Activated gamma-delta T cell treated with anti-CD3 and anti-CD28 coated beads, Interleukin-2, amount 50 U/mL, for 16 hours (primary cell): ENCODE data around the gene ASCC1.

Experiments used
- DNase-seq: peaks from one replicate; pipeline ENCODE4 v3.0.0-alpha.2; 2020; ENCODE audit warnings: low read depth

ASCC1 gene

DNA sequence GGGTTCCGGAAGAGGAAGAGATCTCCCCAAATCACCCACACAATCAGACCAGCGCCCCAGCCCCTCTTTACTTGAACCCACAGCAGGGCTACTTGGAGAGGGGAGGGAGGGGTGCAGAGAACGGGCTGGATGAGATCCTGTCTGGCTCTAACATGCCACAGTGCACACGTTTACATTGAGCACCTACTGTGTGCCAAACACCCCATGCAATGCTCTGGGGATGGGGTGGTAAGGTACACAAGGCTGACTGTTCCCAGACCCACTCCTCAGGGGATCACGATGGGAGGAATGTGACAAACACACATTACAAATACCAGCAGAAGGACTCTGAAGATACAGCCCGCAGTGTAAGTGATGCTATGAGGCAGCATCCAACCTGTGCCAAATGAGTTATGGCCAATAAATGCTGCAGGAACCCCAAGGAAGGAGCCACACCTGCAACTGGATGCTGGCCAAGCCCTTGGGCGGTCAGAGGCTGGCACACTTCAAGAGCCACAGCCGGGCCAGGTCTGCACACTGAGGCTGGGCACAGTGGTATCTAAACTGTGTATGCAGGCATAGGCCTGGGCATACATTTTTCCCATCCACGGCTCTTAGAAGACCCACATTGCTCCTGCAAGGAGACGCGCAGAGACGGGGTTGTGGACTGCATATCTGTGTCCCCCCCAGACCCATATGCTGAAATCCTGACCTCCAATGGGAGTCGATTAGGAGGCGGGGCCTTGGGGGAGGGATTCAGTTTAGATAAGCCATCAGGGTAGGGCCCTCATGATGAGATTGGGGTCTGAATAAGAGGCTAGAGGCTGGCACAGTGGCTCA lies 134.1 kb downstream of the ASCC1 start:
- no peak for DNase-seq

DNA sequence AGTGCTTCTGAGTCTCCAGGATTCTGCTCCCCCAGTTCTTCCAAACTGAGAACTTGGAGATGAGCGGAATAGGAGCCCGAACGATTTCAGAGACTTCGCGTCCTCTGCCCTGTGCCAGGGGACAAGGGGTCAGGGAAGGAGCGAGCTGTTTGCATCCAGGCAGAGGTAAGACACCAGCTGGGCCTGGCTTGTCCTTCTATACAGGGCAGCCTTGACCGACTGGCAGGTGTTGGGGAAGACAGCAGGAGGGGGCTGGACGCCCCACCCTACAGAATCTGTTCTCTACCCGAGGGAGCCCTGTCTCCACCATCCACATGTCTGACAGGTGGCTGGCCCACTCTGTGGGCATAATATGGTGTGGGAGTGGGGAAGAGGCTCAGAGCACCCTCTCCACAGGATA lies 134.9 kb downstream of the ASCC1 start:
- DNase-seq, result no peak

DNA sequence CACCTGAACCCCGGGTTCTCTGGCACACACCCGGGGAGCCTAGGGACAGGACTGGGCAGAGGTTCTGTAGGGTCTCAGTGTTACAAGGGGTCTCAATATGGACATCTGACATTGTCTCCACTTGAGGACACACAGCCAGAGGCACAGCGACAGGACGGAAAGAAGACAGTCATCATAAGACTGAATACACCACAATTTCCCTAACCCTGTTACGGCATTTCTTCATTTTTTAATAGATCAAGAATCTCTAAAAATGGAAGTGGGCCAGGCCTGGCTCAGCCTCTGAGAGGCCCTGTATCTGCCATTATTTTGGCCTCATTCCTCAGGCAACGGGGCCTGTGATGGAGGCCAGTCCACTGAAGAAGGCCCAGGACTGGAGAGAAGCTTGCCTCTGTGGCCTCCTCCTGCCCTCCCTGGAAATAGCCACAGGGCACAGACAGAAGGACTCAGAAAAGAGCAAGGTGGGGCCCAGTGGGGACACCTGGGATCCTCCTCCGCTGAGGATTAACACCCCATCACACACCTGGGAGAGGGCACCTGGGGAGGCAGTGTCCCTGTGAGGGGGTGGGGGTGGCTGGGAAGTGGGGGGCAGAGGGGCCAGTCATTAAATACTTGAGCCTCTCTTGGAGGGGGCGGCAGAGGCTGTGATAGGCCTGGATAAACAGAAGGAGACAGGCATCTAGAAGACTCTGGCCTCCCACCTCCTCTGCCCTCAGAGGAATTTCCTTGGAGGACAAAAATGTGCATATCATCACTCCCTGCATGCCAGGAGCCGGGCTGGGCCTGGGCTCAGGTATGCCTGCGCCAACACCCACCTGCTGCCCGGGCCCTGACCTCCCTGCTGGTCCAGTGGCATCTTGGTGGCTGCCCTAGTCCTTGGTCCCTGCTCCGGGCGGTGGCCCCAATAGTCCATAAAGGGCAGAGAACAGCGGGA lies 135.8 kb downstream of the ASCC1 start:
- DNase-seq, result no peak

DNA sequence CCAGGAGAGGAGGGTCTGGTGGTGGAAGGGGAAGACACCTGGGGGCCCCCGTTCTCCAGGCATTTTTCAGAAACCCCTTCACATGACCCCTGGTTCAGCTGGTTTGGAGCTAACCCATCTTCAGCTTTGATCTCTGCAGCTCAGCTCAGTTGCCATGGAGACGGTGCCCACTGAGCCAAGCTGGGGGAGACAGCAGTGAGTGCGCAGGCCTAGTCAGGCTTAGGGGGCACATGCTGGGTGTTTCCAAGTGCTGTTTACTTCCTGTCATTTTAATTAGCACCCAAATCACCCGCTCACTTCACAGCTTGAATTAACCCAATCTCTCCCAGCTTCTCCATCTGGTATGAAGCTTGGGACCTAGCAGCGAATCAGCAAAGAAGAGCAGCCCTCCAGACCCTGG lies 136.7 kb downstream of the ASCC1 start:
- peak; percentile 70 for DNase-seq

DNA sequence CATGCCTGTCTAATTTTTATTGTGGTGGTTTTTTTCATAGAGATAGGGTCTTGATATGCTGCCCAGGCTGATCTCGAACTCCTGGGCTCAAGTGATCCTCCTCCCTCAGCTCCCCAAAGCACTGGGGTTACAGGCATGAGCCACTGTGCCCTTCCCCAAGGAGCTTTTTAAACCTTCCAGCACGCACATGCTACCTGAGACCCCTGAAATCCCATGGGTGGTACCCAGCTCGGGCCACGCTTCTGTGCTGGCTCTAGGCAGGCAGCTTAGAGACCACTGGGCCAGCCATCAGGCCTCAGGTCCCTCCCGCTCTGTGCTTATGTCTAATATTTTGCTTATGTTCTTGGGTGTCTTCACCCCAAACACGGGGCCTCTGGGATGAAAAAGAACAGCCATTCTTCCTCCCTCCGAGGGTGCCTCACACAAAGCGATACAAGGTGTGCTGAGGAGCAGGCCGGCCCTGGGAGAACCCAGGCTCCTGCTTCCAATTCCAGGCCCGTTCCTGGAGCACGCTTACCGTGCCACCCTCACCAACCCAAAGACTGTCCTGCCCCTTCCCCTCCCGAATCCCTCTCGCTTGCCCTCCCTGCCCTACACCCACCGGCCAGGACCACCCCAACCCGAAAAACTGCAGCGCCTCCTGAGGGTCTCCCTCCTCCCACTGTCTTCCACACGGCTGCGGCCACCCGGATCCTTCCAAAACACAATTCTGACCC lies 138.6 kb downstream of the ASCC1 start:
- no peak for DNase-seq

DNA sequence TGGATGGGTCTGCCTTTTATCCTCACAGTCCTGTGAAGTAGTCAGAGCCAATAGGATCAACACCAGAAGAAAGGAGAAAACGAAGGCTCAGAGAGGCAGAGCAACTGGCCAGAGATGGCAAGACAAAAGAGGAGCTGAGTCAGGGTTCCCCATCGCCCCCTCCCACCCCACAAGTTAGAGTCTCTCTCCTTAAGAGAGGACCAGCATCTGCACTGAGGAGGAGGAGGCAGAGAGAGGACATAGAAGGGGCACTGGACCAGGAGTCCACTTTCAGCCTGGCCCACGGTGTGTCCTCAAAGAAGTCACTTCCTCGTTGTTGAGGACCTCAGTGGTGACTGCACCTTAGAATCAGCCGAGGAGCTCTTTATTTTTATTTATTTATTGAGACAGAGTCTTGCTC lies 139.3 kb downstream of the ASCC1 start:
- no peak for DNase-seq

DNA sequence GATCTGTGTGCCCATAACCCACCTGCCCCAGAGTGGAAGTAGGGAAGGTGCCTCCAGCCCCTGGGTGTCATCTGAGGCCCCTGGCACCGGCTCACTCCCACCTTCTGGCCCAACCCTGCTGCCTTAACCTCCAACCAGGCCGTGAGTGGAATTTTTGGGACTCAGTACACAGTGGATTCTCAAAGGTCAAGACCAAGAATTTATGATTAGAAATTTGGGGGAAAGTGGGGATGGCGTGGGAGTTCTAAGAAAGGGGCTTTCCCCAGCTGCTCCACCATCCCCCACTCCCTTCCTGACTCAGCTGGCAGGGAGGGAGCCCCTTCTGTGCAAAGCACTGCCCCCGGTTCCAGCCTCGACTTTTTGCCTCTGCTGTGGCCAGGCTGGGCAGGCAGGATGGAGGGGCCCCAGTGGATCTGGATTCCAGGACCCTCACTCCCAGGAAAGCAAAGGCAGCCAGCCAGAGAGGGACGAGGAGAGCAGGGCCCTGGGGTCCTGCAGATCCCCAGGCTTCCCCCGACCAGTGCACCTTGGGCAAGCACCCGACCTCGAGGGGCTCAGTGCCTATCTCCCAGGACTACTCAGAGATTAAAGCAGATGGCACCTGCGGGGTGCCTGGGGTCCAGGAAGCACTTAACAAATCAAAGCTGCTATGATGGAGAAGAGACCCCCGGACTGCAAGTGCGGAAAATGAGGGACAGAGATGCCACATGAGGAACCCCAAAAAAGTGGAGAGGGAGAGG lies 140.5 kb downstream of the ASCC1 start:
- DNase-seq, result peak; percentile 29

DNA sequence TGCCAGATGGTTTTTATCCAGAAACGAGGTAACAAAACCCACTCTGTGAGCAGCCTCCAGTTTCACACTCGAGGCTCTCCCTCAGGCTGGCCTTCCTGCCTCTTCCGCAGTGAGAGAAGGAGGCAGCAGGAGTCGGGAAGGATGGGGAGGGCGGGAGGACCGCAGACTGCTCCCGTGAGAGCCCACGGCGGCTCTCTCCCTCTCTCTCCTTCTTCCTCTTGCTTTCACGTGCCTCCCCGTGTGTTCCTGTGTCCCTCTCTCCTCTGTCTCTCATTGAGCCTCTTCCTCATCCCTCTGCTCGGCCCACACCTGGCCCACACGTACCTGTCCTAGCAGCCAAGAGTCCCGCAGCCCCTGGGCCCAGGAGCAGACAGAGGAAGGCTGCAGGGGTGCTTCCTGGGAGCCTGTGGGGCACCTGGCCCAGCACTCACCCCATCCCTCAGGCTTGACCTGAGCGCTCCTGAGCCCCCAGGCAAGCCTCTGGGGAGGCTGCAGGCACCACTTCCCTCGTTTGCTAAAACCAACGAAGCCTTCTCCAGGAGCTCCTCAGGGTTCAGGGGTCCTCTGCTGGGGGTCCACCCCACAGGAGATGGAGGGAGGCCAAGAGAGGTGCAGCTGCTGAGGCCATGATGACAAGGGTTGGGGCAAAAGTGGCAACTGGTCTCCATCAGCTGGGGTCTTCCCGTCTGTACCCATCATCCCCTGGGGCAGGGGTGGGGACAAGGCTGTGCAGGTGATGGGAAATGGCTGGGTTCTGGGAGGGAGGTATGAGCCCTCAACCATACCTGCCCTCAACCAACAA lies 141.3 kb downstream of the ASCC1 start:
- no peak for DNase-seq

DNA sequence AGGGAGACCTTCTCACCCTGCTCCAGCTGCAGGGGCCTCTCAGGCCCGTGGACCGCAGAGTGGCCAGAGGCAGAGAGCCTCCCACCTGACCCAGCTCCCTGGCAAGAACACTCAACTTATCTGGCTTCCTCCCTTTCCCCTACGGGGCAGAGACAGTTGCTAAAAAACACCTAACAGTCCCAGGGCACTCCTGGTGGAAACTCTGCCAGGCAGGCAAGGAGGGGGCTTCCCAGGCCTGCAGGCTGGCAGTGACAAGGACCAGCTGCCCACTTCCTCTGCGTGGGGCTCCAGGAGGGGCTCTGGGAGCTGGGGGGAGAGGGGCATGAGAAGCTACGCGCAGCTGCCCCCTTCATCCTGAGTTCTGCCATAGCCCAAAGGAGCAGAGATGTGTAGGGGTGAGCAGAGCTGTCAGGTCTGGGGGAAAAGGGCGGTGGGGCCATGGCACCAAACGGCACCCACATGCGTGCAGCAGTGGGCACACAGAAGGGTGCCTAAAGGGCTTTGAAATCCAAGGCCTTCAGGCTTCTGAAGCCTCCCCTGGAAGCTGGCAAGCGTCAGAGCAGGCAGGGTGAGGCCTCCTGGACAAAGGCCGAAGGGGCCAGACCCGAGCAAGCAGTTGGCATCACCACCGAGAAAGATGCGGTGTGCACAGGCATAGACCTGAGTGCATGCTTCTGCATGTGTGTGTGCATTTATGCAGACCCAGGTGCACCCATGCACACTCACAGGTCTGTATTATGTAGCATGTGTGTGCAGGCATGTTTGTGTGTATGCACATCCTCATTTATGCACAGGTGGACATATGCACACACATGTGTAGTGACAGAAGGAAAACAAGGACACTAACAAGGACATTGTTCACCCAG lies 142.1 kb downstream of the ASCC1 start:
- DNase-seq, result no peak

DNA sequence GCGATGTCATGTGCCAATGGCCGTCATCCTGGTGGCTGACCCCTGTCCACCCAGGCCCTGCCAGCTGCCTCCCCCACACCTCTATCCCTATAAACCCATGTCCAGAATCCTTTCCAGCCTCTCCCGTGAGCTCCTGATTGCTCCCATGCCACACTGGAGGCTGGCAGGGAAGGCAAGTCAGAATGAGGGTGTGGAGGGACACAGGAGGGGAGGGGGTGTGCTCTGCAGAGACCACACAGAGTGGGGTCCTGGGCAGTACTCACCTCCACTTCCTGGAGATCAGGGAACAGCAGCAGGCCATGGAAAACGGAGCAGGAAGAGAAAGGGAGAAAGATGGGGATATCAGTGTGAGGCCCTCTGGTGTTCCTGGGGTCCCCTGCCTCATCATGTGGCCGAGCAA lies 143.4 kb downstream of the ASCC1 start:
- no peak for DNase-seq

DNA sequence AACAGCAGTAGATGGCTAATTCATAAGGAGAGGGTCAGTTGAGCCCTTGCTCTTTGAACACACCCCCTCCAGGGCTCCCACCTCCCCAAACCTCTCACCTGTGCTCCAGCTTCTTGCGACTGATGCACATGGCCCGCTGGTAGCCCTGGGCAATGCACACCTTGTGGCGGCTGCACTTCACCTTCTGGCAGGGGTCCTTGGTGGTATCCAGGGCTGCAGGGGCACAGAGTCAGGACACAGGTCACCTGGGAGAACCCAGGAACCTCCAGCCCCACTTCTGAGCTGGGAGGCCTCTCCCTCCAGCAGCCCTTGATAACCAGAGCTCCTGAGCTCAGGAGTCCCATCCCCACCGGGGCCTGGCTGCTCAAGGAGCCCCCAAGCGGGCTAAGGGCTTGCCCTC lies 144.0 kb downstream of the ASCC1 start:
- DNase-seq, result no peak

DNA sequence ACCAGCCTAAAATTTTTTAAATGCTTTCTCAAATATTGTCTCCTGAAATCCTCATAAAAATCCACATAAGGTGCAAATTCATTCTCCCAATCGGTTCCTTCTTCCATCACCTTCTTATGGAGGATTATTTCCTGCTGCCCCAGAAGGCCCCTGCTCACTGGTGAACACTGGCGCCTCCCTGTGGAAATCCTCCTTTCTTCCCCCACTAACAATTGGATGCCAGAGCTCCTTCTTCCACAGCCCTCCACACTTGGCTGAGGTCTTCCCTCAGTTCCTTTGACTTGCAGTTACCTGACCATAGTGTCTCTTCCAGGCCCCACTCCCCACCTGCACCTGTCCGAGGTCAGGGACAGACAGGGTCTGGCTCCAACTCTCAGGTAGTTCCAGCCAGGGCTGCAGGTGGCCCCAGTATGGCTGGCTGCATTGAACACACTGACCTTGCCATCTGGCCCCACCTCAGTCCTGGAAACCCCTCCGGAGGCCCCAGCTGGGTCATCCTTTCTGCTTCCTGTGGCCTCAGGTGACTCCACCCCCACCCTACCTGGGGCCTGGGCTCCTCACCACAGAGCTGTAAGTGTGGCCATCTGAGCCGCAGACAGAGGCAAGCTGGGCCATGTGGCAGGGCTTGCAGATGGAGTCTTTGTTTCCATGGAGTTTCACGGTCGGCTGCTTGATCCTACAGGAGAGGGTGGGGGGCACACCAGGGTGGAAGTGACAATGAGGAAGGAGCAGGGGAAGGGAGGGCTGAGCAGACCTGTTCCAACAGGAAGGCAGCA lies 146.1 kb downstream of the ASCC1 start:
- DNase-seq, result no peak

DNA sequence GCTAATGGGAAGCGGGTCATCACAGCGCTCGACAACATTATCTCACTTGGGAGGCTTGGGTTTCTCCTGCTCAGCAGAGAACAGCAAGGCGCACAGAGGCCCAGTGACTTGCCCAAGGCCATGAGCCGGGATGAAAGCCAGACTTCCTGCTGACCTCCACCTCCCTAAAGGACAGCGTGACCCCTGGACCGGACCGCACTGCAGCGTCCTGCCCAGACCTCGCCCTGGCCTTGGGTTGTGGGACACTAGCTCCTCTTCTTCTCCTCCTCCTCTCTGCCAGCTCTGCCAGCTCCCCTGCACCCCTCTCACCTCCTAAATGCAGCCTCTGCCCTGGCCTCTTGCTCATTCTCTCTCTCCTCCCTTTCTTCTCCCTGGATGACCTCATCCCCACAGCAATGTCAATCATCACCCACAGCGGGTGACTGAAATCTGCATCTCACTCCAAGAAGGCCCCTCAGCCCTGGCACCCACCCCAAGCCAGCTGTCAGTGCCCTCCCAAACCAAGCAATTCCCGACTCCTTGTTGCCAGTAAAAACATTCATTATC lies 147.1 kb downstream of the ASCC1 start:
- DNase-seq, result no peak

DNA sequence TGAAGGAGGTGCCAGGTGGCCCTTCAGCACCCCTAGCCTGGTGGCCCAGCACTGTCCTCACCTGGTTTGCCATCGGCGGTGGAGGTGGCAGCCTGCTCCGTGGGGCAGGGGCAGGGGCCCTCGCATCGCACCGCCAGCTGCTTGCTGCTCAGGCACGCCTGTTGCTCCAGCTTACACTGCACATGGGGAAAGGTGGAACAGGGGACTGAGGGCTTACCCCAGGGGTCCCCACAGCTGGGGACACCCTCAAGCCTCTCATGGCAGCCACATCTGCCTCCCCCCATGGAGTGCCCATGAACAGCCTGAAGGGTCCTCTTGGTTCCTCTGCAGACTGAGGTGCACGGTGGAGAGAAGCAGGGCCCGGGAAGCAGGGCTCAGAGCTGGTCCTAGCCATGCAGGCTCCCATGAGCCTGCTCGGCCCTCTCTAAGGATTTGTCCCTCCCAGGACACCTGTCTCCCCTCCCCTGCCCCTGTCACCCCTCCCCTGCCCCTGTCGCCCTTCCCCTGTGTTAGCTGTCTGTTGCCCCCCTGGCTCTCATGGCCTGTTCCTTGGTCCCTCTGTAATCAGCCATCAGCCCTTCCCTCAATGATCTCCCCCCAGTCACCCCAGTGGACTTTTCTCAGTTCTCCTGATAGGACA lies 147.8 kb downstream of the ASCC1 start:
- no peak for DNase-seq

DNA sequence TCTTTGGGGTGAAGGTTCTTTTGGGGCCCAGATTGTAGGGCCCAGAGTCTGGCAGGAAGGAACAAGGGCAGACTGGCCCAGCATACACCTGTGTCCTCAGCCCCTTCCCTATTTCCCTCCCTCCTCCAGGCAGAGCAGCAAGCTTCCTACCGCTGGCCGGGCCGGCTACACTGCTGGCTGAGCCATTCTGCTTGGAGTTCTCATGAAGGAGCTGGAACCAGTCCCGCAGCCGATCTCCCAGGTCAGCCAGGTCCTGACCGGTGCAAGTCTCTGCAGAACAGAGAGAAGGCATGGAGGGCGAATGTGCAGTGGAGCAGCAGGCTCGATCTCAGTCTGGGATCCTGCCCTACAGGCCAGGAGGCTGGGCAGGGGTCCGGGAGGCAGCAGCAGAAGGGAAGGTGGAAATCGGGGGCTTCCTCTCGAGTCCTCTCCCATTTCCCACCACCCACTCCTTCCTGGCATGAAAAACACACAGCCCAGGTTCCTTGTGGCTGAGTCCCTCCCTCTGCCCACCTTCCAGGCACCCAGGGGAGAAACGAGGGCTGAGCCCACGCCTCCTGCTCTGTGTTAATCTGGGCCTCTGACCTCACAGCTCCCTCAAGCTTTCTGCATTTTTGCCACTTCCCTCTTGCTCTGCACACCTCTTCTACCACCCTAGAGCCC lies 148.5 kb downstream of the ASCC1 start:
- DNase-seq, result no peak

DNA sequence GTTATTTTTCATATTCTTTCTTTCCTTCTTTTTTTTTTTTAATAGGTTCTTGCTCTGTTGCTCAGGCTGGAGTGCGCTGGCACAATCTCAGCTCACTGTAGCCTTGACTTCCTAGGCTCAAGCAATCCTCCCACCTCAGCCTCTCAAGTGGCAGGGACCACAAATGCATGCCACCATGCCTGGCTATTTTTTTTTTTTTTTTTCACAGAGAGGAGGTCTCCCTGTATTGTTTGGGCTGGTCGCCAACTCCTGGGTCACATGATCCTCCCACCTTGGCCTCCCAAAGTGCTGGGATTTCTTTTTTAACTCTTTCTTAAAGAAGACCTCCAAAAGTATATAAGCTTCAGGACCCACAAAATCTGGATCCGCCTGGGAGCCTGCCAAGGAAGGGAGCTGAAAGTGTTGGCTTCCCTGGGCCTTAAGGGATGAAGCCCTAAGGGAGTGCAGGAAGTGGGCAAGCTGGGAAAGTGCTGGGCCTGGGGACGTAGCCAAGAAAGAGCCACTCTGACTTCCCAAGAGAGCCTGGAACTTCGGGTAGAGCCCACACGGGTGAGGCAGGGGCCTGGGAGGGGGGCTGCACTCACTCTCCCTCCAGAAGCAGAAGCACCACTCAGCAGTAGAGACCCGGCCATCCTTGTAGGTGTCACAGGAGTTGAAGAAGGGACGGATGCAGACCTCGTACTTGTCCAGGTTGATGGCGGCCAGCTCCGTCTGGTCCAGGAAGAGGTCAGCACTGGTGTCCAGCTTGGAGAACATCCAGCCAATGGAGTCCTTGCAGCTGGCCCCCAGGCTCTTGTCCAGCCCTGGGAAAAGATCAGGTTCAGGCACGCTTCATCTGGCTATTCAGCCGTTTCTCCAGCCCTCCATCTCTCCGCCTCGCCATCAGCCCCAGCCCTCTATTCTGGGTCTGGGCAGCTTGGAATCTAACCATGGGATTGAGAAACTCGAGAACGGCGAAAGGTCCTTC lies 149.5 kb downstream of the ASCC1 start:
- DNase-seq, result no peak
